GM12874 (cell line): ENCODE data around the gene SLC30A1.

Source experiments
- CTCF ChIP-seq: IDR thresholded peaks from 2 replicates; pipeline ENCODE4 v1.5.1; 2011; ENCODE audit warnings: low read depth, mild to moderate bottlenecking, control low read depth, low read length, moderate library complexity; ENCODE audit not compliant: insufficient read depth

Gene SLC30A1

DNA sequence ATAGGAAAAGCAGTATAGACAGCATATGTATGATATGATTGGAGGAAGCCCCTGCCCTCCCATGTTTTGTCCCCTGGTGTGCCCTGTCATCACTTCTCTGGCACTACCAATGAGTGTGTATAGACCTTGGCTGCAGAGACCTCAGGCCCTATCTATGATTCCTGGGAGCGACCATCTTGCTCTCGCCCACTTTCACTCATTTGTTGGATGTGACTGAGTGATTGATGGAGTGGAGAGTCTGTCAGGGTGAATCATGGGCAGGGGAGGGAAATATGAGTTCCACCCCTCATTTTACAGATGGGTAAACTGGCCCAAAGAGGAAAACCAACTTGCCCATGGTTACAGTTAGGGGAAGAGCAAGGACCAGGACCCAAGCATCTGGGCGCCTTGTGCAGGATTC is 14.9 kb downstream of the SLC30A1 start:
- no peak for TF ChIP-seq CTCF

DNA sequence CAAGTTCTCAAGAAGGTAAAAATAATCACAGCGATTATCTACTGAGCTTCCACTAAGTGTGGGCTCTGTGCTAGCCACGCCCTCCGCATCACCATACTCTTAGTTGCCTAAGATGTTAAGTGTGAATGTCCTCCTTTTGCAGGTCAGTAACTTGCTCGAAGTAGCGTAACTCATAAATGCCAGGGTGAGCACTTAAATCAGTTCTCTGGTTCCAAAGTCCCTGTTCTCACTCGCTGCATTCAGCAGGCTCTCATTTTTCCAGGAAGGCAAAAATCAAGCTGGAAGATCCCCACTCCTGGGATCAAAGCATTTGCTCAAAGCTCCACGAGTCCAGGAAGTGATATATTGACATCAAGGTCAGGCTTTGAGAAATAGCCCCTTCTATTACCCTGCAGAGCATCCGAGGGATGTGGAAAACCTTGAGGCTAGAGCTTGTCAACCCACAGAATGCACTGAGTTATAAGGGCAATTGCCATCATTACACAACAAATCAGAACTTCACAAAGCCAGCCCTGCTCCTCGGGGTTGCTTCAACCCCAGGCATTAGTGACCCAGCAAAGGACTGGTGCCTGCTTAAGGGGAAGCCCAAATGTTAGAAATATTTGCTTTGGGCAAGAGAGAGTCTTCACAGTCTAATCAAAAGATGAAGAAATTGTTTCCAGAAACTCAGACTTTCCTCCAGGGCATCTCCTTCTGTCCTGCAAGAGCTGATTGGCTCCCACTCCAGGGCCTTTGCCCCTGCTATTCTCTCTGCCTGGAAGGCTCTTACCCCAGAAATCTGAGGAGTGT is 19.5 kb downstream of the SLC30A1 start:
- no peak for TF ChIP-seq CTCF

- TF ChIP-seq CTCF: no peak
Measured at GRCh38 chr1:211557894-211558625, 20.9 kb downstream of the SLC30A1 start.

GRCh38 chr1:211553549-211553948 is 25.4 kb downstream of the SLC30A1 start:
- TF ChIP-seq CTCF: no peak

DNA sequence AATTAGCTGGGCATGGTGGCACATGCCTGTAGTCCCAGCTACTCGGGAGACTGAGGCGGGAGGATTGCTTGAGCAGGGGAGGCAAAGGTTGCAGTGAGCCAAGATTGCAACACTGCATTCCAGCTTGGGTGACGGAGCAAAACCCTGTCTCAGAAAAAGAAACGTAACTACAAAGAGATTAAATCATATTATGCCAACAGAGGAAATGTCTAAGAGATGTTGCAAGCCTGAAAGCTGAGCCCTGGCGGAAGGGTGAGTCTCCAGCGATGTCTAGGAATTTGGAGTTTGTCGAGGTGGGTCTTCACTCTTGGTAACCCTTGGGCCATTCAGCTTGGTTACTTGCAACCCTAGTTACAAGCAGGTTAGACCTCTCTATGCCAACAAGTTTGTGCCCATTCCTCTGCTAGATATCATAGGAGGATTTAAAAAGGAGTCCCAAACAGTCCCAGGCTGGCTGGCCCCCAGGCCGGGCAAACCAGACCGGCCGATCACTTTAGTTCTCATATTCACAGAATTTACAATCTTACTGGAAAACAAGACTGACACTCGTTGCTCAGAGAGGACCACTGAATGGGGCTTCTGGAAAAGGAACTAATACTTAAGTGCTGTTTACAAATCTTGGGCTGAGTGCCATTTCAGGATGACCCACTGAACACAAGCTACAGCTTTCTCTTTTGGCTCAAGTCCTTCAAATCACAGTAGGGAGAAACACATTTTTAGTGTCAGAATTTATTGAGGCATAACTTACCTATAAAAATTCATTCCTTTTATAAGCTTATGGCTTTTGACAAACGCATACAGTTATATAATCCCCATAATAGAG is 27.1 kb downstream of the SLC30A1 start:
- TF ChIP-seq CTCF: no peak

DNA sequence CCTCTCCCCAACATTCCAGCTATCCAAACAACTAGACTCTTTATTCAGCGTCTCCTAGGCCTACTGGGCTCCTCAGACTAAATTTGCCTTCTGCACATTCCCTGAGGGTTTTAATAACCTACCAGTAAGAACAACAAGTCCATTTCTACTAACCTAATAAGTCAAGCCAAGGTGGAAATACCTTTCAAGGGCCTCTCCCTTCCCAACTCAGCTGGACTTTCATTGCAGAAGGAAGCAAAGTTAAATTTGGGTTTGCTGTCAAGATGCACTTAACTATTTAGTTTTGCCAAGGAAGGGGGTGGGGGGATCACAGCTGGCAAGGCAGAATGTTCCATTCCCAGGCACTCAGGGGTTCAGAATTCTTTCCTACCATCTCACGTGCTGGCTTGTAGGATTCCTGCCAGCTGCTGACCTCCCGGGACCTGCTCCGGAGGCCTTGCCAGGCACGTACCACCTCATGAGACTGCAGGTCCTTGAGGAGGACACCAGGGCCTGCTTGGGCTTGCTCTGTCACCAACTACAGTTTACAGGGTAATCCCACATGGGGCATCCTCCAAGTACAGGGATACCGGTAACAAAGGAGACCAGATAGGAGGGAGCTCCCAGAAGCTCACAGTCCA is 29.8 kb downstream of the SLC30A1 start:
- no peak for TF ChIP-seq CTCF
